HPDE6-E6E7 (cell line): ENCODE data around the gene CCDC18.
"Not testable (repeated sequence)": the region's sequence is repeated elsewhere in the genome, so short reads cannot be mapped to it uniquely, and the experiment has no call there.

ENCODE experiments used
- DNase-seq: peaks from one replicate; pipeline ENCODE4 v3.0.0; 2011; ENCODE audit warnings: missing footprints; ENCODE audit errors: extremely low spot score

Gene CCDC18, protein sequence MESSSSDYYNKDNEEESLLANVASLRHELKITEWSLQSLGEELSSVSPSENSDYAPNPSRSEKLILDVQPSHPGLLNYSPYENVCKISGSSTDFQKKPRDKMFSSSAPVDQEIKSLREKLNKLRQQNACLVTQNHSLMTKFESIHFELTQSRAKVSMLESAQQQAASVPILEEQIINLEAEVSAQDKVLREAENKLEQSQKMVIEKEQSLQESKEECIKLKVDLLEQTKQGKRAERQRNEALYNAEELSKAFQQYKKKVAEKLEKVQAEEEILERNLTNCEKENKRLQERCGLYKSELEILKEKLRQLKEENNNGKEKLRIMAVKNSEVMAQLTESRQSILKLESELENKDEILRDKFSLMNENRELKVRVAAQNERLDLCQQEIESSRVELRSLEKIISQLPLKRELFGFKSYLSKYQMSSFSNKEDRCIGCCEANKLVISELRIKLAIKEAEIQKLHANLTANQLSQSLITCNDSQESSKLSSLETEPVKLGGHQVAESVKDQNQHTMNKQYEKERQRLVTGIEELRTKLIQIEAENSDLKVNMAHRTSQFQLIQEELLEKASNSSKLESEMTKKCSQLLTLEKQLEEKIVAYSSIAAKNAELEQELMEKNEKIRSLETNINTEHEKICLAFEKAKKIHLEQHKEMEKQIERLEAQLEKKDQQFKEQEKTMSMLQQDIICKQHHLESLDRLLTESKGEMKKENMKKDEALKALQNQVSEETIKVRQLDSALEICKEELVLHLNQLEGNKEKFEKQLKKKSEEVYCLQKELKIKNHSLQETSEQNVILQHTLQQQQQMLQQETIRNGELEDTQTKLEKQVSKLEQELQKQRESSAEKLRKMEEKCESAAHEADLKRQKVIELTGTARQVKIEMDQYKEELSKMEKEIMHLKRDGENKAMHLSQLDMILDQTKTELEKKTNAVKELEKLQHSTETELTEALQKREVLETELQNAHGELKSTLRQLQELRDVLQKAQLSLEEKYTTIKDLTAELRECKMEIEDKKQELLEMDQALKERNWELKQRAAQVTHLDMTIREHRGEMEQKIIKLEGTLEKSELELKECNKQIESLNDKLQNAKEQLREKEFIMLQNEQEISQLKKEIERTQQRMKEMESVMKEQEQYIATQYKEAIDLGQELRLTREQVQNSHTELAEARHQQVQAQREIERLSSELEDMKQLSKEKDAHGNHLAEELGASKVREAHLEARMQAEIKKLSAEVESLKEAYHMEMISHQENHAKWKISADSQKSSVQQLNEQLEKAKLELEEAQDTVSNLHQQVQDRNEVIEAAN (N-terminal part only)

DNA sequence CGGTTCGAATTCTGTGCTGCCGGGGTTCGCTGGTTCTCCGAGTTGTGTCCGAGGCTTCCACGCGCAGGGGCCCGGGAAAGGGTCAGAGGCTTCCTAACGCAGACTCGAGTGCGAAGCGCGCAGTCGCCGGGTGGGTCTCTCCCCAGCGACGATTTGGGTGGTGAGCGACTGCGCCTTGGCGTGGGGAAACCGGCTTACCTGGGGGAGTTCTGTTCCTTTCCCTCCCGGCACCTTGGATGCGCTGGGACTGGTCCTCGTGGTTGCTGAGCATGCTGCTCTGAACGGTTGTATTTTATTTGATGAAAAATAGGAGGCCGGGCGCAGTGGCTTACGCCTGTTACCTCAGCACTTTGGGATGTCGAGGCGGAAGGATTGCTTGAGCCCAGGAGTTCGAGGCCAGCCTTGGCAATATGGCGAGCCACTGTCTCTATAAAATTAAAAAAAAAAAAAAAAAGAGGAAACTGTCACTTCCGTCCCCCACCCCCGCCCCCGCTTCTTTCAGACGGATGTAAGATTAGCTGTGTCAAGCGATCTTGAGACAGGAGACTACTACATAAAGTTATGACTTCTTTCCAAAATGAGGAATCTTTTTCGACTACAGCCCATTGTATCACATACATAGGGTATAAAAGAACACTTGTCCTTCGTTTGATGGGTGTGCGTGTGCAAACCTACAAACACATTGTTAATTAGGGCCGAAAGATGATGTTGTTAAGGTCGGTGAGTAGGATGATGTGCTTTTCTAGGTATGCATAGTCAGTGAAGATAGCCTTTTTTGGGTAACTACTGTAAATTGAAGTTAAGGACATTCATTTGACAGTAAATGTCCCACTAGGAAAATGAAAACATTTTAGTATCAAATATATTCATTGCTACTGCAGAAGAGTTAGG is at the start of gene CCDC18:
Gene CCDC18 (plus strand): TSS at position 2 of the 891 bp plus-strand sequence. CDS start 2,638 bp downstream, outside the sequence.
- no peak for DNase-seq

DNA sequence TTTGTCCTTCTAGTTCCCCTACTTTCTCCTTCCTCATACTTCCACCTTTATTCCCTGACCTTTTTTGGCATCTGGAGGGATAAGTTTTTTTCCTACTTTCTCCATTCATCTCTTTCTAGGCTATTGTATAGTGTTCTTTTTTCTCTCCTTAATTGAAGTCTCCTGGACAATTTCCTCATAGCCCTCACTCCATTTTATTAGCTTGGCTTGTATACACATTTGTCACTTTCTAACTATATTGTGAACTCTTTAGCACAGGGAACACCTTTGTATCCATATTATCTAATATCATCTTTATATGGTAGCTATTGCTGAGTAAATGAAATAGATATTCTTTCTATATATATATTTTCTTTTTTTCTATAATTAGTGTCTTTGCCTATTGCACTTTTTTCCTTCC is 47.9 kb upstream of the CCDC18 start:
- no peak for DNase-seq

DNA sequence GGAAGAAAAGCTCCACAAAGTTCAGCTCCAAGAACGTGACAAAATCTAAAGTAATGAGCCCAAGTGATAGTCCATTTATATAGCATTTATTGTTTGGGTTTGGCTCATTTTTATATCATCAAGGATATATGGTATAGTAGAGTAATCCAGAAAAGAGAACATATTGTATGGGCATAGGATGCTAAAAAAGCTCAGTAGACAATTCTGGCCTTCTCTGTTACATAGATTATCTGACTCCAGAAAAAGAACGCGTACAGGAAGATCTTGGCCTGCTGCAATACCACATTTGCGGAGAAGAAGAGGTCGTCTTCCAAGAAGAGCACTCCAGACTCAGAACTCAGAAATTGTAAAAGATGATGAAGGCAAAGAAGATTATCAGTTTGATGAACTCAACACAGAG is 44.1 kb upstream of the CCDC18 start:
- no peak for DNase-seq

DNA sequence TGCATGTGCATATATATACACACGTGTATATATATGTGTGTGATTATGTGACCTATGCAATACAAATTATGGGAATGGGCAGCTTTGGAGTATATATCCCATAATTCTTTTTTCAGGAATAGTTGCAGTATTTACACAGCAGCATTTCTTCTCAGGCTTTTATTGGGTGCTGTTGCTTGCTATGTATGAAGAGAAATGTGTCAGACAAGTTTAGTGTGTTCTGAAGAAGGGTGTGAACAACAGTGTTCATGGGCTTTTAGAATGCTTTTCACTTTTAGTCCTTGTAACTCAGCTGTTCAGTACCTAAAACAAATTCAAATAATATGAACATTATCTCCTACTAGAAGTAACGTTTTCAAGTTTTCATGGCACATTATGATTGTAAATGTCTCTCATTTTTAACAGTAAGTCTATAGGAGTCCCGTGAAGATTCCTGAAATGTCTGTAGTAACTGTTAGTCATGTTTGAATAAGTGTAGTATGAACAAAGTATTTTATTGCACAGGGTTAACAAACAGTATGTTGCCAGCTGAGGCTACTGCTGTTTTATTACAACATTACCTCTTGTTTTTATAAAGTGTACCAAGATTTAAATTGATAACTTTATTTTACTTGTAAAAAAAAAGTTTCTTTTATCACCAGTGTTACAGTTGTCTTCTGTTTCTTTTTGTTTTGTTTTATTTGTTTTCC is 42.8 kb upstream of the CCDC18 start:
- no peak for DNase-seq

DNA sequence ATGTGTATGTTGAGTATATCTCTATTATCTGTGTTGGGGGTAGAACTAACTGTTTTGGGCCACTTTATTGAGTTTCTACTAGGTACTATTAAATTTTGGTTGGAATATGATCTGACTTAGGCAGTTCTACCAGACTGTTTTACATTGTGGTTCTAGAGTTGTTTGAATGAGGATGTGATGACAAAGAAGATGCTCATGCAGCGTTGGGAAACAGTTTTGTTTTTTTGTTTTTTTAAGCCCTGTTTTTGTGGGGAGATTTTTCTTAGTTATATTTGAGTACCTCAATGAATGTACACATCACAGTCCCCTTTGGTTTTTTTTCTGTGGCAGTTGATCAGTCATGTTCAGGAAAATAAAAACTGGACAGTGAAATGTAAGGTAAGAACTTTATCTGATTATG is 40.4 kb upstream of the CCDC18 start:
- no peak for DNase-seq

DNA sequence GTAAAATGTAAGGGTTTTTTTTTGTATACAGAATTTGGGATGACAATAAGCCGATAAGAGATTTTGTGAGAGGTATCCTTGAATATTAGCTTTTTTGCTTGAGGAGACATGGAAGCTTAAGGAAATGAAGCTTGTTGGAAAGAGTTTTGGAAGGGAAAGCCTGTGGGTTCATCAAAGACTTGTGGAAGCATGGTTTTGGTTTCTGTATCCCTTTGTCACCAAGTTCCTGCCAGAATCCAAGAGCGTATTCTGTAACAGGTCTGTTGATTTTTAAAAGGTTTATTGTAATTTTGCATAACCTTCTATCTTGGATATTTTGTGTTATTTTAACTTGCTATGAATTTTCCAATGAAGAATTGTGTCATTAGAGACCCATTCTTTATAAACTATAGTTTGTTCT is 38.4 kb upstream of the CCDC18 start:
- DNase-seq, result no peak

DNA sequence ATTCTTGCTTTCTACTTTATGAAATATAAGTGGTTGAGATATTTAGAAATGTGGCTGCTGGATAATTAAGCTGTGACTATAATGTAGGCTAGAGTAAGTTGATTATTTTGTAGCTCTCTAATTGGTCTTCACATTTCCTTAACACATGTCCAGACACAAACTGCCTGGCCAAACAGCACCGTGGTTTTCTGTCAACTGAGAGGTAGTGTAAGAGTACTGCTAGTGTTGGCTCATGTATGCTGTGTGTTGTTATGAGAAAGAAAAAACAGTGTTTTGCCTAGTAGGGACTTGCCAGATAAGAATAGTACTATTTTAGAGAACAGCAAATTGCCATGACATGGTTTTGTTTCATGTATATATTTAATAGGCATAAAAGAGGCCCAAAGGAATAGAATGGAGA is 37.4 kb upstream of the CCDC18 start:
- no peak for DNase-seq

DNA sequence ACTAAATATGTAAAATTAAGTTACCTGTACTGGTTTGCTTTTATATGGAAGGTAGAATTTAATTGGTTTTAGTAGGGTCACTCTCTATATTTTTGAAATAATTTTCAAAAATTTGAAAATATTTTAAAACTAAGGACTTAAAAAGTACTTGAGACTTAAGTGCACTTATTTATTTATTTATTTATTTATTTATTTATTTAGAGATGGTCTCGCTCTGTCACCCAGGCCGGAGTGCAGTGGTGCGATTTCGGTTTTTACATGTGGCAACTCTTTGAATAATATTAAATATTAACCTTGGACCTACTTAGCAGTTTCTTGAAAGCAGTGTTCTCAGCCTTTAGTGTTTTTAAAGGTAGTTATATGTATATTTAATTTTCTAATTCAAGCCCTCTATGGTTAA is 36.8 kb upstream of the CCDC18 start:
- DNase-seq, result no peak

DNA sequence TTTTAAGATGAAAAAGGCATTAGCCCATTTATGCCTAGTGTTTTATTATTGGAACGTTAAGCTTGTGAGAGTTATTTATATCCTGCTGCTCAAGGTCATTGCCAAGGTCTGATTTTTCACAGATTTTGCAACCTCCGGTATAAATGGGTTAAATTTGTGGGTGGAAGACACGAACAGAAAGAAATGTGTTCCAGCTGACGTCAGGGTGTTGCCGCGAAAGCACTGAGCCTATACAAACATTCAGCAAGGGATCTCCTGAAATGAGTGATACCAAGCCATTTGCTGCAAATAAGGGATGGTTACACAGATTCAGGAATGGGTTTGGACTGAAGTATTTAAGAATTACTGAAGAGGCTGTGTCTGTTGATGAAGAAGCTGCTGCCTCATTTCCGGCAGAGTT is 32.5 kb upstream of the CCDC18 start:
- DNase-seq, result no peak

DNA sequence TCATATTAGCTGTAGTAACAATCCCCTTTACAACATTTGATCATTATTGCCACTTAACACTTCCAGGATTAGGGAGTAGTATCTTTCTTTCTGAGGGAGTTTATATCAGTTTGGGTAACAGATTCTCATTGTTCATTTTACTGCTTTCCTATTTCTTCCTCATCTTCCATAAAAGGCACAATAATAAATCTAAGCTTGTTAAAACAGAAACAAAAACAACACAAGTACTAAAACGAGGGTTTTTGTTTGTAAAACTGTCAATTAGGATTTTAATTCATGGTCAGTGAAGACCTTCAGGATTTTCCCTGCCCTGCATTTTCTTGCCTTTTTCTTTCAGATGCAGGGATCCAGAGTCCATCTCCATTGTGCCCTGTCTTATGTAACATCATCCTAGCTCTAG is 29.8 kb upstream of the CCDC18 start:
- DNase-seq, result no peak

DNA sequence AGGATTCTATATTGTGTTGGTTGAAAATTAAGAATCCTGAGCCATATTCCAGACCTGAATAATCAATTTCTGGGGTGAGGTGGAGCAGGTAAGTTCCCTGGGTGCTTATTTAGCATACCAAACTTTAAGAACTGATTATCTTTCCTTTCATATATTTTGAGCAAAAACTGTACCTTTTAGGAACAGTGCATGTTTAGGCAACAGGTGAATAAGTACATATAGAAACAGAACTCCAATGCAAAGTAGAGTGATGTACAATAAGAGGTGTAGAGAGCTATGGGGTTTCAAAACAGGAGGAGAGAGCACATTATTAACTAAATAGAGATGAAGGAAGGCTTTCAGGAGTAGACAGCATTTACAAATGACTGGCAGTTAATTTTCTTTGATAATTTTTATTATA is 29.1 kb upstream of the CCDC18 start:
- no peak for DNase-seq

DNA sequence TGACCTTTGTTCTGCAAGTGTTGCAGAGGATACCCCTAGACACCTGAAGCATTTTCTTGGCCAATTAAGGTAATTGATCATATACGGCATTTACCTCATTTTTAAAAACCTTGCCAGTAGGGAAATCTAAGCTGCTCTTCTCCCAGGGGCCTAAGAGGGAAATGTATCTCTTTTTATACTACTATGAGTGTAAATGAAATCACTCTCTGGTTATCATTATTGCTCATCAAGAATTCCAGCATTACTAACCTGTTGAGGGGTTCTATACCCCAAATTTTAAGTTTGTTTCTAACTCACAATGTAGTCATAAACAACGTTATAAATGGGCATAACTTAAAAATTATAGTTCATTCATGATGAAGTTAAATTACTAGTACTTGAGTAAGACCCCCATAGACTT is 27.7 kb upstream of the CCDC18 start:
- DNase-seq, result no peak

DNA sequence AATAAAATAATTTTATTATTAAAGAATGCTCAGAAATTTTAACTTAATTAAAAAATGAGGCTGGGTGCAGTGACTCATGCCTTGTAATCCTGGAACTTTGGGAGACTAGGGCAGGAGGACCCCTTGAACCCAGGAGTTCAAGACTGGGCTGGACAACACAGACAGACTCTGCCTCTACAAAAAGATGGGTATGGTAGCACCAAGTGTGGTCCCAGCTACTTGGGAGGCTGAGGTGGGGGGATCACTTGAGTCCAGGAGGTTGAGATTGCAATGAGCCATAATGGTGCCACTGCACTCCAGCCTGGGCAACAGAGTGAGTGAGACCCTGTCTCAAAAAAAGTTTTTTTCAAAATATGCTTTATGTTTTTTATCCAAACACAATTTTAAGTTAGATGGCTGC is 25.6 kb upstream of the CCDC18 start:
- no peak for DNase-seq

DNA sequence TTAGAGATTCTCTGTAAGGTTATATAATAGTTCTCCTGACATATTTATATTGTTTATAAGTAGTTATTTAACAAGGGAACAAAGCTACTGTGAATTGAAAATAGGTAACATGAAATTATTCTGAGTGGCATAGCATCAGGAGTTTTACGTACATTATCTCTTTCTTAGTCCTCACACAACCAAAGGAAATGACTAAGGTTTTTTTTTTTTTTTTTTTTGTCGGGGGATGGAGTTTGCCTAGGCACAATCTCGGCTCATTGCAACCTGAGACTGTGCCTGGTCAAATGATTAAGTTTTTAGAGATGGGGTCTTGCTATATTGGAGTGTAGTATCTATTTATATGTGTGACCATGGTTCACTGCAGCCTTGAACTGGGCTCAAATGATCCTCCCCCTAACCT is 25.2 kb upstream of the CCDC18 start:
- DNase-seq, result no peak

DNA sequence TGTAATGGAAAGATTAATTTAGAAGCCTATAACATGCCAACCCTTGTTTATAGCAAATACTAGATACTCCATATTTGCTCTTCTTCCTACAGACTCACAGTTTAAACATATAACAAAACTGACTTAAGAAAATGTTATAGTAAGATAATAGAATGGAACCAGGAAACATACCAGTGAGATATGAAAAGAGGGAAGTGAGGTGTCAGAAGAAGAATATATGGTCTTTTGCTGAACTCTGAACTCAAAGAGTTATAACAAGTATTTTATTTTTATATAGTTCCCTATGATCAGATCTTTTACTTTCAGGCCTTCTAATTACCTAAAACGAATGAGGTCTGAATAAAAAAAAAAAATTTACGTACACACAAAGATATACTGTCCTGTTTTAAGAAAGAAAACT is 21.2 kb upstream of the CCDC18 start:
- no peak for DNase-seq

DNA sequence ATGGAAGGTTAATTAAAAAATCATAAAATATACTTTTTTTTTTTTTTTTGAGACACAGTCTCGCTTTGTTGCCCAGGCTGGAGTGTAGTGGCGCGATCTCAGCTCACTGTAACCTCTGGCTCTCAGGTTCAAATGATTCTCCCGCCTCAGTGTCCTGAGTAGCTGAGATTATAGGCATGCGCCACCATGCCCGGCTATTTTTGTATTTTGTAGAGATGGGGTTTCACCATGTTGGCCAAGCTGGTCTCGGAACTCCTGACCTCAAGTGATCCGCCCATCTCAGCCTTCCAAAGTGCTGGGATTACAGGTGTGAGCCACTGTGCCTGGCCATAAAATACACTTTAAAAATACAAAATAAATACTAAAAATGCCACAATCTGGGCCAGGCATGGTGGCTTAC is 17.2 kb upstream of the CCDC18 start:
- not testable (repeated sequence) for DNase-seq

DNA sequence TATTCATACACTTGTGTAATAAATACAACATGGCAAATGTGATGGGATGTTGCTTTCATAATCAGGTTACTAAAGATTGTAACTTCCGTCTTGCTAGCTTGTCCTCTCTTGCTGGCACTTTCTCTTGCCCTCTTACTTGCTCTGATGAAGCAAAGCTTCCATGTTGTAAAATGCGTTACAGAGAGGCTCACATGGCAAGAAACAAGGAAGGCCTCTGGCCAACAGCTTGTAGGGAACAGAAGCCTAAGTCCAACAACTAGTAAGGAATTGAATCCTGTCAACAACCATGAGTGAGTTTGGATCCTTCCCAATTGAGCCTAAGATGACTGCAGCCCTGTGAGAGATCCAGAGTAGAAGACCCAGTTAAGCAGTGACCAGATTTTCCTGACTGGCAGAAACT is 15.7 kb upstream of the CCDC18 start:
- no peak for DNase-seq

DNA sequence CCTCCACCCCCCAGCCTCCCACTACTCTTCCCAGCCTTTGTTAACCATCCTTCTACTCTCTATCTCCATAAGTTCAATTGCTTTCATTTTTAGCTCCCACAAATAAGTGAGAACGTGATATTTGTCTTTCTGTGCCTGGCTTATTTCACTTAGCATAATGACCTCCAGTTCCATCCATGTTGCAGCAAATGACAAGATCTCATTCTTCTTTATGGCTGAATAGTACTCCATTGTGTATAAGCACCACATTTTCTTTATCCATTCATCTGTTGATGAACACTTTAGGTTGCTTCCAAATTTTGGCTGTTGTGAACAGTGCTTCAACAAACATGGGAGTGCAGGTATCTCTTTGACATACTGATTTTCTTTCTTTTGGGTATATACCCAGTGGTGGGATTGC is 14.6 kb upstream of the CCDC18 start:
- DNase-seq, result not testable (repeated sequence)

DNA sequence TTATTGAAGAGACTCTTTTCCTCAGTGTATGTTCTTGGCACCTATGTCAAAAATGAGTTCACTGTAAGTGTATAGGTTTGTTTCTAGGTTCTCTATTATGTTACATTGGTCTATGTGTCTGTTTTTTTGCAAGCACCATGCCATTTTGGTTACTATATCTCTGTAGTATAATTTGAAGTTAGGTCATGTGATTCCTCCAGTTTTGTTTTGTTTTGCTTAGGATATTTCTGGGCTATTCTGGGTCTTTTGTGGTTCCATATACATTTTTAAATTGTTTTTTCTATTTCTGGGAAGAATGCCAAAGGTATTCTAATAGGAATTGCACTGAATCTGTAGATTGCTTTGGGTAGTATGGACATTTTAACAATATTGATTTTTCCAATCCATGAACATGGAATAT is 13.5 kb upstream of the CCDC18 start:
- DNase-seq, result no peak

DNA sequence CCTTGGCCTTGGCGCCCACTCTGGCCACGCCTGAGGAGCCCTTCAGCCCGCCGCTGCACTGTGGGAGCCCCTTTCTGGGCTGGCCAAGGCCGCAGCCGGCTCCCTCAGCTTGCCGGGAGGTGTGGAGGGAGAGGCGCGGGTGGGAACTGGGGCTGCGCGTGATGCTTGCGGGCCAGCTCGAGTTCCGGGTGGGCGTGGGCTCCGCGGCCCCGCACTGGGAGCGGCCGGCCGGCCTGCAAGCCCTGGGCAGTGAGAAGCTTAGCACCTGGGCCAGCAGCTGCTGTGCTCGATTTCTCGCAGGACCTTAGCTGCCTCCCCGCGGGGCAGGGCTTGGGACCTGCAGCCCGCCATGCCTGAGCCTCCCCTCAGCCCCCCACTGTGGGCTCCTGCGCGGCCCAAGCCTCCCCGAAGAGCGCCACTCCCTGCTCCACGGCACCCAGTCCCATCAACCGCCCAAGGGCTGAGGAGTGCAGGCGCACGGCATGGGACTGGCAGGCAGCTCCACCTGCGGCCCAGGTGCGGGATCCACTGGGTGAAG is 10.3 kb upstream of the CCDC18 start:
- not testable (repeated sequence) for DNase-seq
